ENCODE data around the gene TM2D3.

- TF ChIP-seq POLR2A (IDR thresholded peaks at IDR 0.05) (no peak), CTCF (IDR thresholded peaks at IDR 0.05) (no peak)
Observed at GRCh38 chr15:101613130-101614000, 38.8 kb downstream of the TM2D3 start.

Data from adrenal gland (tissue), 5 donors.